Activated CD4-positive, alpha-beta T cell treated with anti-CD3 and anti-CD28 coated beads for 48 hours (primary cell): ENCODE results near the gene PCAT6.
"Not testable (repeated sequence)": the region's sequence is repeated elsewhere in the genome, so short reads cannot be mapped to it uniquely, and the experiment has no call there.

Experiments used
- DNase-seq: peaks from one replicate; pipeline ENCODE4 v3.0.0-alpha.2; 2020

PCAT6 gene

GRCh38 chr1:202810615-202811295 is at the start of gene PCAT6:
Gene PCAT6, plus strand, starts transcription at chr1:202810954.
- peak; percentile 91 for DNase-seq

- no peak for DNase-seq
Measured at GRCh38 chr1:202762019-202762418, 48.7 kb upstream of the PCAT6 start.

DNA sequence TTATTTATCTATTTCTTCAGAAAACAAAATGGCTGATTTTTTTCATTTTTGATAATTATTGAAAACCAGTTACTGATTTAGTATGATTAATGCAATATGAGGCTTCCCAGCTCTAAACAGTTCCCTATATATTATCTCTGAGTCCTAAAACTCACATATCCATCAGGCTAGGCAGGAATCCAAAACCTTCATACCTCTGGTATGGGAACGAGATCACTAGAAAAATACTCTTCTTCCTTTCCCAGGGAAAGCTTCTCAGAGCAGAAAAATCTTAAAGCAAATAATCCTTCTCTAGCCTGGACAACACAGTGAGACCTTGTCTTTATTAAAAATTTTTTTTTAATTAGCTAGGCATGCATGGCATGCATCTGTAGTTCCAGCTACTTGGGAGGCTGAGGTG is 45.0 kb upstream of the PCAT6 start:
- DNase-seq = no peak

GRCh38 chr1:202770135-202770534 is 40.6 kb upstream of the PCAT6 start:
- no peak for DNase-seq

GRCh38 chr1:202781180-202781579 is 29.6 kb upstream of the PCAT6 start:
- DNase-seq = no peak

- DNase-seq = no peak
Measured at GRCh38 chr1:202786804-202787203, 23.9 kb upstream of the PCAT6 start.

- DNase-seq = no peak
Measured at GRCh38 chr1:202788800-202789199, 22.0 kb upstream of the PCAT6 start.

- DNase-seq = no peak
Measured at GRCh38 chr1:202791077-202791747, 19.5 kb upstream of the PCAT6 start.

GRCh38 chr1:202794051-202794740 is 16.6 kb upstream of the PCAT6 start:
- DNase-seq = no peak

DNA sequence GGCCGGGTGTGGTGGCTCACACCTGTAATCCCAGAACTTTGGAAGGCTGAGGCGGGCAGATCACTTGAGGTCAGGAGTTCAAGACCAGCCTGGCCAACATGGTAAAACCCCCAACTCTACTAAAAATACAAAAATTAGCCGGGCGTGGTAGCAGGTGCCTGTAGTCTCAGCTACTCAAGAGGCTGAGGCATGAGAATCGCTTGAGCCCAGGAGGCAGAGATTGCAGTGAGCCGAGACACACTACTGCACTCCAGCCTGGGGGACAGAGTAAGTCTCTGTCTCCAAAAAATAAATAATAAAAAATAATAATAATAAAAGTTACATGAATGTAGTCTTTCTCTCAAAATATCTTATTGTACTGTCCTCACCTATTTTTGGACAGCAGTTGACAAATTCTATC is 15.8 kb upstream of the PCAT6 start:
- DNase-seq = not testable (repeated sequence)

- DNase-seq = no peak
Measured at GRCh38 chr1:202796670-202797069, 14.1 kb upstream of the PCAT6 start.

DNA sequence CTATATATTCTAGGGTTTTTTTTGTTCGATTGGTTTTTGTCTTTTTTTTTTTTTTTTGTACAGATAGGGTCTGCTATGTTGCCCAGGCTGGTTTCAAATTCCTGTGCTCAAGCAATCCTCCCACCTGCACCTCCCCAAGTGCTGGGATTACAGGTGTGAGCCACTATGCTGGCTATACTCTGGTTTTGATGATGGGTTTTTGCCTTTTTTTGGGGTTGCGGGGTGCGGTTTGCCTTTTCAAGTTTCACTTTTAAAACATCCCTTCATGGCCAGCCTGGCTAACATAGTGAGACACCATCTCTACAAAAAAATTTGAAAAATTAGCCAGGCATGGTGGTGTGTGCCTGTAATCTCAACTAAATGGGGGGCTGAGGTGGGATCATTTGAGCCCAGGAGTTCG is 12.5 kb upstream of the PCAT6 start:
- DNase-seq = no peak

DNA sequence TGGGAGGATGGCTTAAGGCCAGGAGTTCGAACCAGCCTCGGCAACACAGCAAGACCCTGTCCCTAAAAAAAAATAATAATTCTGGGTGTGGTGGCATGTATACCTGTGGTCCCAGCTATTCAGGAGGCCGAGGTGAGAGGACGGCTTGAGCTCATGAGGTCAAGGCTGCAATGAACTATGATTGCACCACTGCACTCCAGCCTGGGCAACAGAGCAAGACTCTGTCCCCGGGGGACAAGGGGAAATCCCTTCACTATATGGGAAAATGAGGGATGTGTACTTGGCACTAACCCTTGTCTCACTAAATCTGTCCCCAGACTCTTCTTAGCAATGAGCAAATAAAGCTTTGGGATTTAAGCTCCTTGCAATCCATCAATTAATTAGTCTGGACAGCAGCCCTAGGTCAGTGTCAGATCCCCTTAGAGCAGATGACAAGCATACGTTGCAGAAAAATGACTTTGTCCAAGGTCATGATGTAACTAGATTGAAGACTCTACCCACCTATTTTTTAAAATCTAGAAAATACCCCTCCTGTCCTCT is 11.9 kb upstream of the PCAT6 start:
- no peak for DNase-seq

- no peak for DNase-seq
Measured at GRCh38 chr1:202800742-202801141, 10.0 kb upstream of the PCAT6 start.

DNA sequence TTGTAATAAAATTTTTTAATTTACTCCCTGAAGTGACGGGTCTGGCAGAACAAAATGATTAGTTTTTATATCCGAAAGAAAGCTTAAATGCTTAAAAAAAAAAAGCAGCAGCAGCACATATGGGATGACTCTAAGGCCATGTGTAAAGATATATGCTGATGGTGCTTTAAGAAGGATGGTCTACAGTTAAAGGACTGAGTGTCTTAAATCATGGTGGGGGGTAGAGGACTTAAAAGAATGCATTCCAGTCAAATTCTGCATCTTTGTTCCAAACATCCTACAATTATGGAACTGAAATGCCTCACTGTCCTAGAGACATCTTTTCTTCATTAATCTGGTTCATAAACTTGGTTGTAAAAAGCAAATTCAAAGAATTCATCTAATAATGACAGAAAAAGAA is 9.6 kb upstream of the PCAT6 start:
- DNase-seq = no peak

GRCh38 chr1:202802034-202802433 is 8.7 kb upstream of the PCAT6 start:
- DNase-seq = no peak

DNA sequence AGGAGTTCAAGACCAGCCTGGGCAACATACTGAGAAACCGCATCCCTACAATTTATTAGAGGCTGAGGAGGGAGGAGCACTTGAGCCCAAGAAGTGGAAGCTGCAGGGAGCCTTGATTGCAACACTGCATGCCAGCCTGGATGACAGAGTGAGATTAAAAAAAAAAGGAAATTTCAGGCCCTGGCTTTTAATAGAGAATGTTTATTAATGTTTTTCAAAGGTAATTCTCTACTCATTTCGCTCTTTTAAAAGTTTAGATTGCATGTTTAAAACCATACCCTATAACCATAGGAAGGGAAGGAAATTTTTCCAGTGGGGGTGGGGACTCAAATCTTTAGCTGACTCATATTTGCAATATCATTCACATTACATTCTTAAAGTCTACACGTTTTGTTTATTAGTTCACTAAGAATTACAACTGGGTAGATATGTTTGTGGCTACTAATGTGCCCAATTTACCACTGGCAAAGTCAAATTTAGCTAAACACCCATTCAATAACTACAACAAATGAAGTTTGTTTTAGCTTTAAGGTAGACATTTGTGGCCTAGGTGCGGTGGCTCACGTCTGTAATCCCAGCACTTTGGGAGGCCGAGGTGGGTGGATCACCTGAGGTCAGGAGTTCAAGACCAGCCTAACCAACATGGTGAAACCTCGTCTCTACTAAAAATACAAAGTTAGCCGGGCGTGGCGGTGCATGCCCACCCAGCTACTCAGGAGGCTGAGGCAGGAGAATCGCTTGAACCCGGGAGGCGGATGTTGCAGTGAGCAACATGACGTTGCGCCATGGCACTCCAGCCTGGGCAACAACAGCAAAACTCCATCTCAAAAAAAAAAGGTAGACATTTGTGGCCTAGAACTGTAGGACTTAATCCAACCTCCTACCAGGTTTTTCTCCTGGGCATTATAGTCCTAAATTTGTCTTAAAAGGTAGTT is 7.5 kb upstream of the PCAT6 start:
- no peak for DNase-seq

DNA sequence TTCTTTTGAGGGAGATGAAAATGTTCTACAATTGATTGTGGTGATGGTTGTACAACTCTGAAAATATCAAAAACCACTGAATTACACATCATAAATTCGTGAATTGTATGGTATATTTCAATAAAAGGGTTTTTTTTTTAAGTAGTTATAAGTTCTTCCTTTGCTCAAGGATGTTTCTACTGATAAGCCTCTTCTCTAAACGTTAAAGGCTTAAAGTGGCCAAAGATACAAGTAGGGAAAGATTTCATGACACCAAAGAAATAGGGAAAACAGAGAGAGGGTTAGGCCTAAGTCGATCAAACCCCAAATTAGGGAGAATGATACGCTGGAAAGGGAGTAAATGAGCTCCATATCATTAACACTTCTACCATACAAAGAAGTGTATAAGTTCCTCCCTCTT is 6.6 kb upstream of the PCAT6 start:
- DNase-seq = no peak

DNA sequence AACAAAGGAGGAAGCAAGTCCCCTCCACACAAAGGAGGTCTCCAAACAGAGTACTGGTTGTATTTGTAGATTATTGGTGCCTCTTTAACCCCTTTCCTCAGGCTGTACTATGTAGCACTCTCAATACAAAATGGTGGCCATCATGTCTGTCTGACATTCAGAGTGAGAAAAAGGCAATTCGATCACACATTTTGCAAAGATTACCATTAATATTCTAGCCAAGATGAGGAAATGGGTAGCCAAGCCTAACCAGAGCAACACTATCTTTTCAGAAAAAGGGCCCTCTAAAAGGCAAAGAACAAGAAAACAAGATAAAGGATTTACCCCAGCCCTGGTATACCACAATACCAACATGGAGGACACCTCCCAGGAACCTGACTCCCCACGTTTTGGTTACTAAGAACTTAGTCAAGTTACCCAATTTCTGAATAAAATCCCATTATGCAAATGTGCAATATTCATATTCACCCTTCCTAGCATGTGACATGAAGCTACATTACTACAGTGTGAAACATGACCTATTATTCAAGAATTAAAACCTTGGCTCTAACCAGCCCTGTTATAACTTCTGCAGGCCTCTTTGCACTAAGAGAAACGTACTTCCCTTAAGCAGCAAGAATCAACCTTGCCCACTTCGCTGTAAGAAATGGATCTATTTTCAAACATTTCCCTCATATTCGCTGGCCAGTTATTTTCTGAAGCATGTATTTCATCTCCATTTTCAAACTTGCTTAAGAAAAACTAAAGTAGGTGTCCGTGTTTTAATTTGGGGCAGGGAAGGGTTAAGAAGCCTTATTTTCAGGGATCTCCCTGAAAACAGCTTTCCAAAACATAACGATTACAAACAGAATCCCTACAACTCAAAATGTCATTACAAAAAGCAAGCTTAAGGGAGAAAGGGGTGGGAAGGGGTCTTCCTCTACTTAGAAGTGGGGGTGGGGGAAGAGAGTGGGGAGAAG is 4.6 kb upstream of the PCAT6 start:
- DNase-seq = peak; percentile 45

- peak; percentile 51 for DNase-seq
Measured at GRCh38 chr1:202806845-202807450, 3.8 kb upstream of the PCAT6 start.

DNA sequence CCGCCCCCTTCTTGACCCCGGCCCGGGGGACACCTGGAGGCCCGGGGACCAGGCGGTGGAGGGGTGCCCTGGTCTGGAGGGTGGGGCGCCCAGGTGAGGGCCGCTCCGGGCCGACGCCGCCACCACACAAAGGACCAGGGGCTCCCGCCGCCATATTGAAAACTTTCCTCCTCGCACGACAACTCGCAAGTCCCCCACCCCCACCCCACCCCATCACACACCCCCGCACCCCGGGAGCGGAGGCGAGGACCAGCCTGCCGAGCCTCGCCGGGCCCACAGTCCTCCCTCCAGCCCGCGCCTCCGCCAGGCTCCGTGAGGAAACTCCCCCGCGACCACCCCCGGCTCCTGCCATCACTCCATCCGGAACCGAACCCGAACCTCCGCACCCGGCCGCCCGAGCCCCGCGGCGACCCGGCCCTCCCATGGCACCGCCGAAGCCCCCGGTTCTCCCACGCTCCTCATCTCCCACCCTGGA is 3.3 kb upstream of the PCAT6 start:
- DNase-seq = peak; percentile 60
